ENCODE measurements around the gene SLC39A8. TPM values are rescaled to one million over a fixed set of nuclear protein-coding genes. Genes with fewer than 3 reads are reported as not detected.

The SLC39A8 gene
- total and polyA plus RNA-seq, 4 donors: 179 to 314 (median 235) TPM

GRCh38 chr4:102222838-102223409 is 122.4 kb downstream of the SLC39A8 start:
- no peak for DNase-seq
- 39% methylated on average over 1 of the region's 1 CpG for WGBS, 2 donors
- Histone ChIP-seq H3K4me1 (ENCODE audit: control insufficient read depth in 5 of 5, insufficient read depth in 5 of 5, low read length in 5 of 5) (no peaks in the 10 kb centered on the region), H3K27me3 (ENCODE audit: control insufficient read depth in 3 of 3, insufficient read depth in 3 of 3, low read length in 2 of 3) (no peaks in the 10 kb centered on the region), H3K9ac (ENCODE audit: insufficient read depth in 1 of 2, low read length in 2 of 2) (no peak overlapping the region), H3K9me3 (ENCODE audit: control insufficient read depth in 4 of 4, insufficient read depth in 3 of 4, low read length in 3 of 4) (no peaks in the 10 kb centered on the region), H3K36me3 (ENCODE audit: control insufficient read depth in 4 of 4, insufficient read depth in 4 of 4, low read length in 4 of 4) (no peaks in the 10 kb centered on the region), H3K4me3 (no peak overlapping the region), H3K27ac (ENCODE audit: low read depth in 1 of 2, low read length in 1 of 2) (no peak overlapping the region)
- TF ChIP-seq CTCF (IDR thresholded peaks at IDR 0.05; ENCODE audit: control extremely low read depth, extremely low read depth): no peak
- no peak for ATAC-seq (ENCODE audit: insufficient read depth, low FRiP score)

GRCh38 chr4:102219129-102219528 is 126.2 kb downstream of the SLC39A8 start:
- 62 to 78% methylated on average over 4 of the region's 4 CpGs for WGBS, 2 donors
- Histone ChIP-seq H3K36me3 (ENCODE audit: control insufficient read depth in 4 of 4, insufficient read depth in 4 of 4, low read length in 4 of 4) (no peaks in the 10 kb centered on the region), H3K4me3 (no peak overlapping the region), H3K9ac (ENCODE audit: insufficient read depth in 1 of 2, low read length in 2 of 2) (no peak overlapping the region), H3K27me3 (ENCODE audit: control insufficient read depth in 3 of 3, insufficient read depth in 3 of 3, low read length in 2 of 3) (no peaks in the 10 kb centered on the region), H3K9me3 (ENCODE audit: control insufficient read depth in 4 of 4, insufficient read depth in 3 of 4, low read length in 3 of 4) (no peaks in the 10 kb centered on the region), H3K4me1 (ENCODE audit: control insufficient read depth in 5 of 5, insufficient read depth in 5 of 5, low read length in 5 of 5) (no peaks in the 10 kb centered on the region), H3K27ac (ENCODE audit: low read depth in 1 of 2, low read length in 1 of 2) (no peak overlapping the region)
- DNase-seq (no peak), ATAC-seq (ENCODE audit: insufficient read depth, low FRiP score) (no peak)
- no peak for TF ChIP-seq CTCF (IDR thresholded peaks at IDR 0.05; ENCODE audit: control extremely low read depth, extremely low read depth)

GRCh38 chr4:102218656-102219055 is 126.6 kb downstream of the SLC39A8 start:
- WGBS, 2 donors: 80 to 81% methylated on average over 3 of the region's 3 CpGs
- no peak for TF ChIP-seq CTCF (IDR thresholded peaks at IDR 0.05; ENCODE audit: control extremely low read depth, extremely low read depth)
- no peaks in the 10 kb centered on the region for H3K9me3 ChIP-seq (ENCODE audit: control insufficient read depth in 4 of 4, insufficient read depth in 3 of 4, low read length in 3 of 4)

GRCh38 chr4:102217775-102218355 is 127.4 kb downstream of the SLC39A8 start:
- Histone ChIP-seq H3K4me1 (ENCODE audit: control insufficient read depth in 5 of 5, insufficient read depth in 5 of 5, low read length in 5 of 5) (no peaks in the 10 kb centered on the region), H3K9ac (ENCODE audit: insufficient read depth in 1 of 2, low read length in 2 of 2) (no peak overlapping the region), H3K4me3 (no peak overlapping the region), H3K27me3 (ENCODE audit: control insufficient read depth in 3 of 3, insufficient read depth in 3 of 3, low read length in 2 of 3) (no peaks in the 10 kb centered on the region), H3K9me3 (ENCODE audit: control insufficient read depth in 4 of 4, insufficient read depth in 3 of 4, low read length in 3 of 4) (no peaks in the 10 kb centered on the region), H3K36me3 (ENCODE audit: control insufficient read depth in 4 of 4, insufficient read depth in 4 of 4, low read length in 4 of 4) (no peaks in the 10 kb centered on the region), H3K27ac (ENCODE audit: low read depth in 1 of 2, low read length in 1 of 2) (no peak overlapping the region)
- ATAC-seq (ENCODE audit: insufficient read depth, low FRiP score) (no peak), DNase-seq (no peak)
- WGBS, 2 donors: 88 to 92% methylated on average over 1 of the region's 1 CpG
- no peak for TF ChIP-seq CTCF (IDR thresholded peaks at IDR 0.05; ENCODE audit: control extremely low read depth, extremely low read depth)

More at GRCh38 chr4:102218656-102219055, 126.6 kb downstream of the SLC39A8 start:
- Histone ChIP-seq H3K36me3 (ENCODE audit: control insufficient read depth in 4 of 4, insufficient read depth in 4 of 4, low read length in 4 of 4) (no peaks in the 10 kb centered on the region), H3K9ac (ENCODE audit: insufficient read depth in 1 of 2, low read length in 2 of 2) (no peak overlapping the region), H3K27ac (ENCODE audit: low read depth in 1 of 2, low read length in 1 of 2) (no peak overlapping the region), H3K27me3 (ENCODE audit: control insufficient read depth in 3 of 3, insufficient read depth in 3 of 3, low read length in 2 of 3) (no peaks in the 10 kb centered on the region), H3K4me3 (no peak overlapping the region), H3K4me1 (ENCODE audit: control insufficient read depth in 5 of 5, insufficient read depth in 5 of 5, low read length in 5 of 5) (no peaks in the 10 kb centered on the region)
- ATAC-seq (ENCODE audit: insufficient read depth, low FRiP score) (no peak), DNase-seq (no peak)
